Stimulated activated CD8-positive, alpha-beta memory T cell treated with anti-CD3 and anti-CD28 coated beads, Interleukin-4, amount 100 ng/mL, for 4 hours (primary cell): ENCODE measurements around the gene ZNF302.
"Not testable (repeated sequence)": the region's sequence is repeated elsewhere in the genome, so short reads cannot be mapped to it uniquely, and the experiment has no call there.

Experiments
- DNase-seq, 2 donors: peaks; one replicate each; pipeline ENCODE4 v3.0.0-alpha.2; 2020; ENCODE audit warnings: low read depth in 2 of 2, low spot score in 1 of 2

The ZNF302 gene

DNA sequence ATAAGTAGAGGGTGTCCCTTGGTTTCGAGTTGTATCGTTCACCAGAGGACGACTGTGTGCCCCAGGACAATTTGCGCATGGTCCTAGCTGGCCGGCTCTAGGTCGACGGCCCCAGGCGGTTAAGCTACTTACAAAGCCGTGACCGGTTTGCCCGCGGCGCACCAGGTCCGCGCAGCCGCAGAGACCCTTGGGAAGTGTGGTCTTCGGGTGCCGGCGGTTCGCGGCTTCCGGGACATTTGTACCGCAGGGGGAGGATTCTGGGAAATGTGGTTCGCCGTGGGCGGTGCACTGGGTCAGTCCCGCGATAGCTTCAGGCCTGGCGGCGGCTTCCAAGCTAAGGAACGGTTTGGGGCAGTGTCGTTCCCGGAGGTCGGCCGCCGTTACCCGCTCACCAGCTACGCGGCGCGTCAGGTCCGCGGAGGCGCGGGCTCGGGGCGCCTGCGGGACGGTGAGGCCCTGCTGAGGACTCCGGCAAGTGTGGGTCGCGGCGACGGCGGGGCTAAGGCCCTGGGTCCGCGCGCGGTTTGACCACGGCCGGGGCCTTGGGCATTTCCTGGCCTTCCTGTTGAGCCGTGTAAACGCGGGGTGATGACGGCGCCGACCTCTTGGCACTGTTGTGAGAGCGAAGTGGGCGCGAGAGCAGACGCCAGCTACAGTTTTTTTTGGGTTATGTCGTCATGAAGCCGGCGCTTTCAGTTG is at the start of gene ZNF302:
Gene ZNF302 (plus strand): TSS at position 293 of the 699 bp plus-strand sequence. CDS start 1,127 bp downstream, outside the sequence.
- peak; percentile 91 to 94 for DNase-seq

- no peak for DNase-seq
Measured at GRCh38 chr19:34633802-34634201, 43.7 kb upstream of the ZNF302 start.

DNA sequence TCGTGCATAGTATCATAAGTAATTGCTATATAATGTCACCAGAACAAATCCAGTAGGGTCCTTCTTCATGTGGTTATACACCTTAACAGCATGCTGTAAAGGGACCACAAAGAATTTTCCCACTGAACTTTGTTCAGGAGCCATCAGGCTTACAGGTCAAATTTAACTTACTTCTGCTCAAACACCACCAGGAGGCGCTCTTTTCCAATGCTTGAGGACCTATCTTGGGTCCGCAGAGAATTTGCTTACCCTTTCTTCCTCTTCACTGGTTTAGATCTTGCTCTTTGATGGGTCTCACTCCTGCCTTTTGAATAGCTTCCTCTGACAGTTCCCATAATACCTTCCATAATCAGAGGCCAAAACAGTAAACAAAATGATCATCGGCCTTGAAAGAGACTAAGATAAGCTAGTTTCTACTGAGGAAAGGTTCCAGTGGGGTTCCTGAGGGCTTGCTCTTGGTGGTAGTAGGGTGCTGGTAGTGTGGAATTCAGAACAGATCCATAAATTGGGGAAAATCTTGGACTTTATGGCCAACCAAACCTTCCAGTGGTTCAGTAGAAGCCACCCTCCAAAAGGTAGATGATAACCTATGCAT is 37.9 kb upstream of the ZNF302 start:
- DNase-seq = peak in 1 of 2 donors; percentile 59

- no peak for DNase-seq
Measured at GRCh38 chr19:34642241-34642640, 35.2 kb upstream of the ZNF302 start.

GRCh38 chr19:34644991-34645461 is 32.5 kb upstream of the ZNF302 start:
- no peak for DNase-seq

DNA sequence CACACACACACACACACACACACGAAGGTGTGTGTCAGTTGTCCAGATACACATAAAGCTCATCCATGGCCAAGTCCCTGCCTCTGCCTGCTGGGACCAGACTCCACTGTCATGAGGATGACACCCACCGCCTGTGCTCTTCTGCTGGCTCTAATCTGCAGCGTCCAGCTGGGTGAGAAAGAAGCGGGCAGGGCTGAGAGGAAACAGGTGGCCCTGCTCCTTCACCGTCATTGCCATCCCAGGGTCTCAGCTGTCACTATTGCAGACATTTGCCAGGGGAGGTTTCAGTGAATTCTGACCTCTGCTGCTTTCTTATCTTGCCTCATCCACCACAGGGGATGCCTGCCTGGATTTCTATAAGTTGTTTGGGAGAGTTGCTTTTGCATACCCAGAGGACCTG is 31.9 kb upstream of the ZNF302 start:
- DNase-seq = no peak

- DNase-seq = no peak
Measured at GRCh38 chr19:34649886-34650543, 27.5 kb upstream of the ZNF302 start.

- DNase-seq = no peak
Measured at GRCh38 chr19:34651747-34652146, 25.7 kb upstream of the ZNF302 start.

GRCh38 chr19:34654796-34655195 is 22.7 kb upstream of the ZNF302 start:
- DNase-seq = no peak

DNA sequence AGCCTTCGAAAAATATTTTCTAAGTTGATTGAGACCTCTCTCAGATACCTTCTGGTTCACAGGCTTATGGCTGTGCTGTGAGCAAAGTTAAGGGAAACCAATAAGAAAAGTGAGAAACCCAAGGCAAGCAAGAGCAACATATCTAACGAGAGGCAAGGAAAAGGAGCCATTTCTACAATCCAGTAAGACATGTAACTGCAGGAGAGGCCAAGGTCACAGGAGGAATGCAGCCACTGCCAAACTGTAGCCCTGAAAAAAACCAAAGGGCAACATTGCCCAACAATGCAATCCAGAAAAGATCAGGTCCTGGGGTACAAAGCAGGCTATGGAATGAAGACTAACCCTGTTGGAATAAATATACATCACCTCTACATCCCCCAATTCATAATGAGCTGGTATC is 21.8 kb upstream of the ZNF302 start:
- no peak for DNase-seq

DNA sequence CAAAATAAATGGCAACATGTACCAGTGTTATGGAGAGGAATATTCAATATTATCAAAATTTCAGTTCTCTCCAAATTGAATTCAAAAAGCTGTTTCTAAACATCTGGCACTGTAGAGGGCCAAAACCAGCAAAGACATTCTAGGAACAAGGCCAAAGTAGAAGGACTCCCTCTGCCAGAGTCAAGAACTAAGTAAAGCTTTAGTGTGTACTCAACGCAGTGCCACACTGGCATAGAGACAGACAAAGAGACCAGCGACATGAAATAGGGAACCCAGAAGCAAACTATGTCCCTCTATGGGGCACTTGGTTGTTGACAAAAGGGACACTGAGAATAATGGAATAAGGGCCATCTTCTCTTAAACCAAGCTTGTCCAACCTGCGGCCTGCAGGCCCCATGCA is 16.1 kb upstream of the ZNF302 start:
- no peak for DNase-seq

DNA sequence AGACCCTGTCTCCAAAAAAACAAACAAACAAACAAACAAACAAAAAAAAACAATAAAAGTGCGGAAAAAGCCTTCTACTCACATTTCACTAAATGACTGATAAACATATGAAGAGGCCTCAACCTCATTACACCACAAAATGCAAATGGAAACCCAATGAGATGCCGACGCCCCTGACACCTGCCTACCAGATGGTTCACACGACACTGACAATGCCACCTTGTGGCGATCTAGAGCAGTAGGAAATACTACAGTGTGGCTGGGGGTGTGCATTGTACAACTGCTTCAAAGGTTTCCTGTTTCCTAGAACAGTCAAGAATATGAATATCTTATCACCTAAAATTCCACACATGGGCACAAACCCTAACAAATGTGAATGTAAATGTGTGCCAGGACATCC is 14.6 kb upstream of the ZNF302 start:
- DNase-seq = peak in 1 of 2 donors; percentile 12

GRCh38 chr19:34664168-34664567 is 13.3 kb upstream of the ZNF302 start:
- DNase-seq = no peak

GRCh38 chr19:34664870-34665269 is 12.6 kb upstream of the ZNF302 start:
- no peak for DNase-seq

- not testable (repeated sequence) for DNase-seq
Measured at GRCh38 chr19:34665275-34665674, 12.2 kb upstream of the ZNF302 start.

GRCh38 chr19:34666200-34666957 is 11.1 kb upstream of the ZNF302 start:
- no peak for DNase-seq

GRCh38 chr19:34666958-34667265 is 10.6 kb upstream of the ZNF302 start:
- no peak for DNase-seq

DNA sequence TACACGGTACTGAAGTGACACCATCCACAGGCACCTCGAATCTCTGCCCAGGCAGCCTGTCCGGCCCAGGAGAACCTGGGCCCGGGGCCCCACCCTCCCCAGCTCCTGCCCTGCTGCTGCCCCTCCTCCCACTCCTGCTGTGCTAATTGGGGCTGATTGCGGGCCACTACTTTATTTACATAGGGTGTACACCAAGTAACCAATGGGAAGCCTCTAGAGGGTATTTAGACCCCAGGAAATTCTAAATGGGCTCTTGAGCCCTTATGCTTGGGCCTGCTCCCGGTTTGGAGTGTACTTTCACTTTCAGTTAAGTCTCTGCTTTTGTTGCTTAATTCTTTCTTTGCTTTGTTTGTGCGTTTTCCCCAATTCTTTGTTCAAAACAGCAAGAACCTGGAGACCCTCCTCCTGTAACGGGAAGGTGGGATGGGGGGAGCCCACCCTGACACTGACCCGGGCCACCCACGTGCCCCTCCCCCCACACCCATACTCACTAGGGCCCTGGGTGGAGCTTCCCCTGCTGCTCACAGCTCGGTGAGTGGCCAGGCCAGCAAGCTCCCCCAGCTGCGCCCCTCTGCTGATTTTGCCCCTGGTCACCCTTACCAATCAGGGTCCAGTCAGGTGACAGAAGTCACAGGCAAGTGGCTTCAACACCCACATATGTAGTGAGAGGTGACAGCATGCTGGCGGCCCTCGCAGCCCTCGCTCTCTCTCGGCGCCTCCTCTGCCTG is 10.0 kb upstream of the ZNF302 start:
- DNase-seq = no peak

GRCh38 chr19:34668077-34668689 is 9.3 kb upstream of the ZNF302 start:
- not testable (repeated sequence) for DNase-seq

GRCh38 chr19:34668690-34669089 is 8.8 kb upstream of the ZNF302 start:
- not testable (repeated sequence) for DNase-seq

DNA sequence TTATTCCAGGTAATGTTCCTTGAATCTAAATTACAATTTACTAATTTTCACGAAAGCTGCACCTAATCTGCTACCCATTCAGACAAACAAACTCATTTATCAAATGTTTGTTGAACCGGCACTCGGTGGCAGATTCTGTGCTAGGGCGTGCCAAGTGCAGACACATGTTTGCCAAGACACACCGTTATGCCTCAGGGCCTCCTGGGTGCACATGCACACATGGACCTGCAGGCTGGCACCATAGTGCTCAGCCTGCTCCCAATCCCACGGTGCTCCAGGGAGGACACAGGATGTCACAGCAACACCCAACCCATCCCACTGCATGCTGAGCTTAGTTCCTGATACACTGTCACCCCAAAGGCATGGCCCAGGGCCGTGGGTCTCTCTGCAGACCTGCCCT is 8.2 kb upstream of the ZNF302 start:
- no peak for DNase-seq
